ENCODE data around the gene TVP23B.
A peak's percentile ranks its signal among the peaks of the same experiment; 100 is the strongest.

Gene TVP23B

GRCh38 chr17:18851201-18851600 lies 70.2 kb downstream of the TVP23B start:
- Histone ChIP-seq H3K27me3 (ENCODE audit: insufficient read depth, poor library complexity, severe bottlenecking) (no peaks in the 10 kb centered on the region), H3K27ac (replicated peaks) (no peak overlapping the region), H3K4me3 (replicated peaks; ENCODE audit: insufficient read depth, low read length) (no peak overlapping the region)
- no peak for DNase-seq (ENCODE audit: low read depth in 1 of 2, low spot score in 1 of 2)
- TF ChIP-seq SPI1 (IDR thresholded peaks at IDR 0.05; ENCODE audit: borderline replicate concordance, low read depth) (no peak), GABPA (IDR thresholded peaks at IDR 0.05; ENCODE audit: low read depth) (no peak), CTCF (IDR thresholded peaks at IDR 0.05; ENCODE audit: insufficient read depth, low read length) (no peak), REST (IDR thresholded peaks at IDR 0.05; ENCODE audit: insufficient replicate concordance, low read depth) (no peak), POLR2AphosphoS5 (IDR thresholded peaks at IDR 0.05; ENCODE audit: low read depth) (no peak)

- Histone ChIP-seq H3K4me3 (replicated peaks; ENCODE audit: insufficient read depth, low read length) (no peak overlapping the region), H3K27me3 (ENCODE audit: insufficient read depth, poor library complexity, severe bottlenecking) (no peaks in the 10 kb centered on the region), H3K27ac (replicated peaks) (no peak overlapping the region)
- DNase-seq (ENCODE audit: low read depth in 1 of 2, low spot score in 1 of 2): no peak
- no peak for TF ChIP-seq CTCF (IDR thresholded peaks at IDR 0.05; ENCODE audit: insufficient read depth, low read length)
- TF ChIP-seq REST (IDR thresholded peaks at IDR 0.05; ENCODE audit: insufficient replicate concordance, low read depth): no peak
- TF ChIP-seq GABPA (IDR thresholded peaks at IDR 0.05; ENCODE audit: low read depth): no peak
- TF ChIP-seq POLR2AphosphoS5 (IDR thresholded peaks at IDR 0.05; ENCODE audit: low read depth): no peak
- TF ChIP-seq SPI1 (IDR thresholded peaks at IDR 0.05; ENCODE audit: borderline replicate concordance, low read depth): no peak
These were observed 74.0 kb downstream of the TVP23B start for GRCh38 chr17:18854956-18855355.

GRCh38 chr17:18855831-18856569 lies 75.0 kb downstream of the TVP23B start:
- DNase-seq (ENCODE audit: low read depth in 1 of 2, low spot score in 1 of 2): peak; percentile 70 to 85
- Histone ChIP-seq H3K27ac (replicated peaks) (no peak overlapping the region), H3K27me3 (ENCODE audit: insufficient read depth, poor library complexity, severe bottlenecking) (no peaks in the 10 kb centered on the region), H3K4me3 (replicated peaks; ENCODE audit: insufficient read depth, low read length) (peak overlapping the region; percentile 67)
- no peak for TF ChIP-seq CTCF (IDR thresholded peaks at IDR 0.05; ENCODE audit: insufficient read depth, low read length)
- TF ChIP-seq SPI1 (IDR thresholded peaks at IDR 0.05; ENCODE audit: borderline replicate concordance, low read depth): no peak
- no peak for TF ChIP-seq GABPA (IDR thresholded peaks at IDR 0.05; ENCODE audit: low read depth)
- TF ChIP-seq REST (IDR thresholded peaks at IDR 0.05; ENCODE audit: insufficient replicate concordance, low read depth): no peak
- no peak for TF ChIP-seq POLR2AphosphoS5 (IDR thresholded peaks at IDR 0.05; ENCODE audit: low read depth)
